ENCODE data around the gene FAM240A.

DNA sequence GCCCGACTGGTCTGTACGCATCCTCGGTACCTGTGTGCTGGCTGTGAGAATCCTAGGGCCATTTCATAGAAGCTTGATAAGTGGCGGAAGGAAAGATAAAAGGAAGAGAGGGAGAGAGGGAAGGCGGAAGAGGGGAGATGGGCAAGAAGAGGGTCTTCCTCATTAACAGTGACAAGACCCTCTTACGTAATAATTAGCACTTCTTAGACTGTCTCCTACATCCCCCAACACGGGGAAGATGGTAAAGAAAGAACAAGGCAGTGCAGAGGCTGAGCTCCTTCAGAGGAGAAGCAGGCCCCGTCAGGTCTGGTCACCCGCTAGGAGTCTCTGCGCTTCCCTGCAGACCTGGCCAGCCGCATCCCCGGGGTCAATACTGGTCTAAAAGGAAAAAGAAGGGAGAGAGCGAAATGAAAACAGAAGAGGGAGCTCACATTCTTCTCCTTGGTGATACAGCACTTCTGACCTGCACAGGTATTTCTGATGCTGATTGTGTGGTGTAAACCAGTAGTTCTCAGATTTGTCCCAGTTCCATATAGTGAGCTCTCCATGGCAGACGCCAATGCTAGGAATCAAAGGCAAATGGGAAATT is 19.0 kb upstream of the FAM240A start:
- TF ChIP-seq CTCF (IDR thresholded peaks at IDR 0.05) (no peak), POLR2A (IDR thresholded peaks at IDR 0.05) (no peak)
